PC-3 (cell line): ENCODE data around the gene POLR3GL. TPM values are rescaled to one million over a fixed set of nuclear protein-coding genes. Genes with fewer than 3 reads are reported as not detected.

Experiments used
- ATAC-seq: fragments of 200-7000 bp; cut with Tn5 transposase; 2 replicates; pipeline ENCODE4 v1.9.1; 2020; ENCODE audit warnings: mild to moderate bottlenecking, moderate library complexity
- BruUV-seq: library from RNA; stranded (reverse); fragments of 400-500 nt; replicated peaks from 2 replicates; lab custom pipeline; 2021; lab: Mats Ljungman, UMichigan
- CTCF ChIA-PET: fragments of 300-600 bp; sonication (Branson Sonifier 250); formaldehyde crosslinking; loops from one replicate; lab custom pipeline; 2022; ENCODE audit warnings: antibody characterized with exemption; lab: Charles Lee
- POLR2A ChIA-PET: fragments of 300-600 bp; sonication (Branson Sonifier 250); formaldehyde crosslinking; loops from one replicate; lab custom pipeline; 2022; ENCODE audit warnings: antibody characterized with exemption; ENCODE audit not compliant: unreplicated experiment; lab: Charles Lee
- DNase-seq: peaks from one replicate; pipeline ENCODE4 v3.0.0-alpha.2; 2015
- H2AFZ ChIP-seq: fragments of 300-600 bp; sonication (generic); 2 replicates; pipeline ENCODE4 v1.6.0; 2016; ENCODE audit warnings: antibody characterized with exemption, low read length
- H3F3A ChIP-seq: fragments of 300-600 bp; sonication (generic); one replicate; pipeline ENCODE4 v1.6.0; 2017; ENCODE audit warnings: antibody characterized with exemption, low read length, control low read depth, mild to moderate bottlenecking; ENCODE audit not compliant: unreplicated experiment
- H3K27ac ChIP-seq: fragments of 300-600 bp; sonication (generic); 2 replicates; pipeline ENCODE4 v1.5.1; 2016; ENCODE audit warnings: mild to moderate bottlenecking, low read length
- H3K27me3 ChIP-seq: fragments of 300-600 bp; sonication (generic); 2 replicates; pipeline ENCODE4 v1.6.1; 2016; ENCODE audit warnings: low read length, mixed read lengths
- H3K36me3 ChIP-seq: fragments of 300-600 bp; sonication (generic); 2 replicates; pipeline ENCODE4 v1.6.1; 2016; ENCODE audit warnings: low read depth, mixed run types, low read length, mixed read lengths
- H3K4me1 ChIP-seq: fragments of 300-600 bp; sonication (generic); 2 replicates; pipeline ENCODE4 v1.5.1; 2016; ENCODE audit warnings: low read length; ENCODE audit not compliant: insufficient read depth
- H3K4me2 ChIP-seq: fragments of 300-600 bp; sonication (generic); 2 replicates; pipeline ENCODE4 v1.6.0; 2016; ENCODE audit warnings: low read length
- H3K4me3 ChIP-seq: fragments of 300-600 bp; sonication (generic); 2 replicates; pipeline ENCODE4 v1.5.1; 2016; ENCODE audit warnings: mild to moderate bottlenecking, low read length, mixed read lengths
- H3K79me2 ChIP-seq: fragments of 300-600 bp; sonication (generic); 2 replicates; pipeline ENCODE4 v1.6.1; 2017; ENCODE audit warnings: low read length, mixed read lengths
- H3K9ac ChIP-seq: fragments of 300-600 bp; sonication (generic); 2 replicates; pipeline ENCODE4 v1.6.0; 2016; ENCODE audit warnings: mild to moderate bottlenecking, low read length
- H3K9me2 ChIP-seq: fragments of 300-600 bp; sonication (generic); replicated peaks from 2 replicates; pipeline ENCODE4 v1.6.1; 2016; ENCODE audit warnings: mixed run types, low read length, mixed read lengths
- H3K9me3 ChIP-seq: fragments of 300-600 bp; sonication (generic); 2 replicates; pipeline ENCODE4 v1.6.1; 2016; ENCODE audit warnings: low read length, mixed read lengths
- H4K20me1 ChIP-seq: fragments of 300-600 bp; sonication (generic); 2 replicates; pipeline ENCODE4 v1.6.1; 2016; ENCODE audit warnings: low read length, mixed read lengths
- EZH2 ChIP-seq: fragments of 300-600 bp; sonication (generic); IDR thresholded peaks from one replicate; pipeline ENCODE4 v1.6.1; 2017; ENCODE audit warnings: antibody characterized with exemption, mild to moderate bottlenecking, low read length; ENCODE audit not compliant: unreplicated experiment
- EZH2phosphoT487 ChIP-seq: fragments of 300-600 bp; sonication (generic); IDR thresholded peaks from 2 replicates; pipeline ENCODE4 v1.6.1; 2018; ENCODE audit warnings: mild to moderate bottlenecking, antibody characterized with exemption, low read length, borderline replicate concordance
- intact Hi-C: fragments of 100-400 bp; cut with micrococcal nuclease; formaldehyde crosslinking; loops from 2 replicates; pipeline ENCODE4 v1.9.0; 2023
- total RNA-seq: library from RNA; depleted of rRNA; stranded (reverse); fragments of >200 nt; gene quantifications from 2 replicates; pipeline ENCODE4 v1.2.3, GENCODE V29; 2014
- TF ChIP-seq, protein P1 (sequence below): fragments of 300-600 bp; sonication (generic); conservative IDR thresholded peaks from 2 replicates; pipeline ENCODE4 v1.5.1; 2017; ENCODE audit warnings: antibody characterized with exemption, low read depth, mild to moderate bottlenecking, low read length

Gene POLR3GL
- total RNA-seq, 1 experiment from 2014 or later, result 8.4 TPM

DNA sequence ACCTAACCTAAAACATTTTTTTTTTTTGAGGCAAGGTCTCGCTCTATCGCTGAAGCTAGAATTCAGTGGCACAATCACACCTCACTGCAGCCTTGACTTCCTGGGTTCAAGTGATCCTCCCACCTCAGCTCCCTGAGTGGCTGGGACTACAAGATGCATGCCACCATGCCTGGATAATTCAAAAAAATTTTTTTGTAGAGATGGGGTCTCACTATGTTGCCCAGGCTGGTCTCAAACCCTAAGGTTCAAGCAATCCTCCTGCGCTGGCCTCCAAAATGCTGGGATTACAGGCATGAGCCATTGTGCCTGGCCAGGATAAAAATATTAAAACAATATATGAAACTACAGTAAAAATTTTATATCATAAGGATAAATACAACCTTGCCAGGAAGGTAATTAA lies 11.6 kb upstream of the POLR3GL start:
- intact Hi-C loops, result no loop called here
- CTCF ChIA-PET, result no interaction called here
- ATAC-seq (no peak), DNase-seq (no peak)
- TF ChIP-seq, protein P1, sequence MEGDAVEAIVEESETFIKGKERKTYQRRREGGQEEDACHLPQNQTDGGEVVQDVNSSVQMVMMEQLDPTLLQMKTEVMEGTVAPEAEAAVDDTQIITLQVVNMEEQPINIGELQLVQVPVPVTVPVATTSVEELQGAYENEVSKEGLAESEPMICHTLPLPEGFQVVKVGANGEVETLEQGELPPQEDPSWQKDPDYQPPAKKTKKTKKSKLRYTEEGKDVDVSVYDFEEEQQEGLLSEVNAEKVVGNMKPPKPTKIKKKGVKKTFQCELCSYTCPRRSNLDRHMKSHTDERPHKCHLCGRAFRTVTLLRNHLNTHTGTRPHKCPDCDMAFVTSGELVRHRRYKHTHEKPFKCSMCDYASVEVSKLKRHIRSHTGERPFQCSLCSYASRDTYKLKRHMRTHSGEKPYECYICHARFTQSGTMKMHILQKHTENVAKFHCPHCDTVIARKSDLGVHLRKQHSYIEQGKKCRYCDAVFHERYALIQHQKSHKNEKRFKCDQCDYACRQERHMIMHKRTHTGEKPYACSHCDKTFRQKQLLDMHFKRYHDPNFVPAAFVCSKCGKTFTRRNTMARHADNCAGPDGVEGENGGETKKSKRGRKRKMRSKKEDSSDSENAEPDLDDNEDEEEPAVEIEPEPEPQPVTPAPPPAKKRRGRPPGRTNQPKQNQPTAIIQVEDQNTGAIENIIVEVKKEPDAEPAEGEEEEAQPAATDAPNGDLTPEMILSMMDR, result no peak
- TF ChIP-seq EZH2phosphoT487 (no peak), EZH2 (no peak)
- POLR2A ChIA-PET, result no interaction called here
- H2AFZ ChIP-seq, result no peak overlapping the region
- H4K20me1 ChIP-seq, result no peaks in the 10 kb centered on the region
- no peaks in the 10 kb centered on the region for H3K9me3 ChIP-seq
- BruUV-seq, result no TSS peak
- H3F3A ChIP-seq, result no peaks in the 10 kb centered on the region
- no peaks in the 10 kb centered on the region for H3K27me3 ChIP-seq
- peaks cover 24% of the 10 kb centered on the region for H3K79me2 ChIP-seq
- H3K4me1 ChIP-seq, result peaks cover 19% of the 10 kb centered on the region
- no peaks in the 10 kb centered on the region for H3K36me3 ChIP-seq
- no peaks in the 10 kb centered on the region for H3K9me2 ChIP-seq
- no peak overlapping the region for H3K4me2 ChIP-seq
- no peak overlapping the region for H3K9ac ChIP-seq
- H3K4me3 ChIP-seq, result no peak overlapping the region
- H3K27ac ChIP-seq, result no peak overlapping the region

DNA sequence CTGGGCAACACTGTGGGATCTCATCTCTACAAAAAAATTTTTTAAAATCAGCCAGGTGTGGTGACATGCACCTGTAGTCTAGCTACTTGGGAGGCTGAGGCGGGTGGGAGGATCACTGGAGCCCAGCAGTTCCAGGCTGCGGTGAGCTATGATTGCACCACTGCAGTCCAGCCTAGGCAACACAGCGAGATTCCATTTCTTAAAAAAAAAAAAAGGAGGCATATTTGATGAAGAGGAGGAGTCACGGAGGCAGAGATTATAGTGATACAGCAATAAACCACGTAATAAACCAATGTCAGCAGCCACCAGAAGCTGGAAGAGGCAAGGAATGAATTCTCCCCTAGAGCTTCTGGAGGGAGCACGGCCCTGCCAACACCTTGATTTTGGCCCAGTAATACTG lies 10.6 kb upstream of the POLR3GL start:
- Histone ChIP-seq H3K9ac (no peak overlapping the region), H4K20me1 (no peaks in the 10 kb centered on the region), H3K27me3 (no peaks in the 10 kb centered on the region), H3F3A (no peaks in the 10 kb centered on the region), H3K4me1 (peaks cover 25% of the 10 kb centered on the region), H2AFZ (no peak overlapping the region), H3K79me2 (peaks cover 24% of the 10 kb centered on the region), H3K9me2 (no peaks in the 10 kb centered on the region), H3K27ac (no peak overlapping the region), H3K4me3 (no peak overlapping the region), H3K36me3 (no peaks in the 10 kb centered on the region), H3K4me2 (no peak overlapping the region), H3K9me3 (no peaks in the 10 kb centered on the region)
- CTCF ChIA-PET, result interaction anchor here (0.6 kb wide), 1 partner anchor 11 kb away, joined by 3 read pairs; the partner anchor contains the start of genes ANKRD34A and POLR3GL
- POLR2A ChIA-PET, result no interaction called here
- DNase-seq (no peak), ATAC-seq (no peak)
- BruUV-seq, result no TSS peak
- TF ChIP-seq EZH2, result no peak
- TF ChIP-seq EZH2phosphoT487, result no peak
- TF ChIP-seq, protein P1, result no peak
- intact Hi-C loops, result no loop called here

DNA sequence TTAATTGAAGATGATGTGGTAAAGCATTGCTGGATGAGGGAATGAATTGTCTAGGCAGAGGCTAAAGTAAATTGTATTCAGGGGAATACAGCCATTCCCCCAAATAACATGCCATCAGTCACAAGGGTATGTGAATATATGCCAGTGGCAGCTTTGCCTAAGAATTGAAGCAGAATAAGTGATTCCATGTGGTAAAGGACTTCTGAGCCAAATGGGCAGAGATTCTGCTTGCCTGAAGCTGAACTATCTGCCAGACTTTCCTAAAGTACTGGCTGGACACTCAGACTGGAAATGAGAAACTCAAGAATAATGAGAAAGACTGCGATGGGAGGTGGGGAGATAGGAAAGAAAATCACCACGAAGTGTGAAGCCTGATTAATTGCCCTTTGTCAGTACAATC lies 9.1 kb upstream of the POLR3GL start:
- intact Hi-C loops, result loop anchor here (5.0 kb wide), 1 partner anchor 38 kb away; the partner anchor contains the start of gene PEX11B
- CTCF ChIA-PET, result no interaction called here

More for the DNA sequence above, 9.1 kb upstream of the POLR3GL start:
- Histone ChIP-seq H3K27ac (no peak overlapping the region), H3K27me3 (no peaks in the 10 kb centered on the region), H3K9me3 (no peaks in the 10 kb centered on the region), H3K4me3 (no peak overlapping the region), H2AFZ (no peak overlapping the region), H3K9me2 (no peaks in the 10 kb centered on the region), H3K4me1 (peaks cover 25% of the 10 kb centered on the region), H4K20me1 (no peaks in the 10 kb centered on the region), H3K9ac (no peak overlapping the region), H3F3A (no peaks in the 10 kb centered on the region), H3K79me2 (peaks cover 24% of the 10 kb centered on the region), H3K36me3 (no peaks in the 10 kb centered on the region), H3K4me2 (peak overlapping the region; percentile 84)
- BruUV-seq, result no TSS peak
- POLR2A ChIA-PET, result interaction anchor here (0.8 kb wide), 1 partner anchor 96 kb away, joined by 3 read pairs; no protein-coding TSS in a partner anchor
- no peak for DNase-seq
- no peak for ATAC-seq
- TF ChIP-seq EZH2, result no peak
- TF ChIP-seq, protein P1, result no peak
- no peak for TF ChIP-seq EZH2phosphoT487
